Measurements from ENCODE around the gene FBN1.

The FBN1 gene

DNA sequence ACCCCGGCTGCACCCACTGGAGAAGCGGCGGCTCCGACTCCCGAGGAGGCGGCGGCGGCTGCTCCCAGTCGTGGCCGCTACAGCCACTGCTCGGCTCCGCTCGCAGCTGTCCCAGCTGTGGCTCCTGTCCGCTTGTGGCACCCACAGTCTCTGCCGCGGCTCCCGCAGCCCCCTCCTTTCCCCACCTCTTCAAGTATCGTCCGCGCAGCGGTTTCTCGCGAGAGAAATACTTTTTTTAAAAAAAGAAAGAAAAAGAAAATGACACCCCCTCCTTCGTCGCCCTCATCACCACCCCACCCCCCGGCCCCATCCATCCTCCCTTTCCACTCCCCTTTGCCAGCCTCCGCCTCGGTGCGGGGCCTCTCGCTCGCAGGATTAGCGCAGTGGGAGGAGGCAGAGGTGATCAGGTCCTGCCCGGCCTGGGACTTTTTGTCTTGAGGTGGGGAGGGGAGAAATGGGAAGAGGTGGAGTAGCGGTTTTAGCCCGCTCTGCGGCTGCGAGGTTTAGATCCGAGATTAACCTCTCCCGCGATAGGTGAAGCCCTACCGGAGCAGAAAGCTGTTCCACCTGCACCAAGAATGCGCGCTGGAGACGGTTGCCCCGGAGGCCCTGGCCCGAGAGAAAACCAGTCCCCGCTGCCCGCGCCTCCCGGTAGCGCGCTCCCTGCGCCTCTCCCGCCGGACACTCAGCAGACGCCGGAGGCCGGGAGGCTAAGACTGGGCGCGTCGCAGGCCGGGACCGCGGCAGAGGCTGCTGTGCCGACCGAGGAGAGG lies at the start of gene FBN1:
Gene FBN1, minus strand, starts transcription at position 152 of the 773 bp plus-strand sequence. CDS start 940 bp downstream, outside the sequence.
- peak; percentile 13 to 20 for ATAC-seq

DNA sequence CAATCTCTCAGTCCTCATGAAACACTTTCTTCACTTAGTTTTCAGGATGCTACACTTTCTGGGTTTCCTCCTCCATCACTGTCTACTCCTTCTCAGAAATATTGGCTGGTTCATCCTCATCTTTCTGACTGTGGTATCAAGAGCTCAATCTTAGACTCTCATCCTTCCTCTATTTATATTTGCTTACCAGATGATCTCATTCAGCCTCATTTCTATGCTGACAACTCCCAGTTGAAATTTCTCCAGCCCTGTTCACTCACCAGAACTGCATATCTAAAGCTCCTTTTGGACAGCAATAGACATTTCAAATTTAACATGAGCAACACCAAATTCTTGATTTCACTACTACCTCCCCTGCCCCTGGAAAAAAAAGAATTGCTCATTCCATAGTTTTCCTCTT lies 48.0 kb upstream of the FBN1 start:
- ATAC-seq = no peak

DNA sequence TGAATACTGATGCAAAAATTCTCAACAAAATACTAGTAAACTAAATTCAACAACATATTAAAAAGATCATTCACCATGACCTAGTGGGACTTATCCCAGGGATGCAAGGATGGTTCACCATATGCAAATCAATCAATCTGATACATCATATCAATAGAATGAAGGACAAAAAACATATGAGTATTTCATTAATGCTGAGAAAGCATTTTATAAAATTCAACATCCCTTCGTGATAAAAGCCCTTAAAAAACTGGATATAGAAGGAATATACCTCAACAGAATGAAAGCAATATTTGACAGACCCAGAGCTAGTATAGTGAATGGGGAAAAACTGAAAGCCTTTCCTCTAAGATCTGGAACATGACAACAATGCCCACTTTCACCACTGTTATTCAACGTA lies 43.0 kb upstream of the FBN1 start:
- ATAC-seq = no peak

- ATAC-seq = no peak
These were observed 38.7 kb upstream of the FBN1 start for GRCh38 chr15:48683991-48684765.

DNA sequence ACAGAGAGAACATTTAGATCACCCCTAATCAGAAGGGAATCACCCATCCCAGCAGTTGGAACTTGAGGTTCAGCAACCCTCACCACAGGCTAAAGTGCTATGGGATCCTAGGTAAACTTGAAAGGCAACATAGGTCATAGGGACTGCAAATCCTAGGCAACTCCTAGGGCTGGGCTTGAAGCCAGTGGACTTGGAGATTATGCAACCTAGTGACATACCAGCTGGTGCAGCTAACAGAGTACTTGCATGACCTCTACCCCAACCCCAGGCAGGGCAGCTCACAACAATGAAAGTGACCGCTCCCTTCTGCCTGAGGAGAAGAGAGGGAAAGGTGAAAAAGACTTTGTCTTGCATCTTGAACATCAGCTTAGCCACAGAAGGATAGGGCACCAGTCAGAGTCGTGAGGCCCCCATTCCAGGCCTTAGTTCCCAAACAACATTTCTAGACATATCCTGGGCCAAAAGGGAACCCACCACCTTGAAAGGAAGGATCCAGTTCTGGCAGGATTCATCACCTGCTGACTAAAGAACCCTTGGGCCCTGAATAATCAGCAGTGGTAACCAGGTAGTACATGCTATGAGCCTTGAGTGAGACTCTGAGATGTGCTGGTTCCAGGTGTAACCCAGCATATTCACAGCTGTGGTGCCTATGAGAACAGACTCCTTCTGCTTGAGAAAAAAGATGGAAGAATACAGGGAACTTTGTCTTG lies 37.6 kb upstream of the FBN1 start:
- no peak for ATAC-seq

DNA sequence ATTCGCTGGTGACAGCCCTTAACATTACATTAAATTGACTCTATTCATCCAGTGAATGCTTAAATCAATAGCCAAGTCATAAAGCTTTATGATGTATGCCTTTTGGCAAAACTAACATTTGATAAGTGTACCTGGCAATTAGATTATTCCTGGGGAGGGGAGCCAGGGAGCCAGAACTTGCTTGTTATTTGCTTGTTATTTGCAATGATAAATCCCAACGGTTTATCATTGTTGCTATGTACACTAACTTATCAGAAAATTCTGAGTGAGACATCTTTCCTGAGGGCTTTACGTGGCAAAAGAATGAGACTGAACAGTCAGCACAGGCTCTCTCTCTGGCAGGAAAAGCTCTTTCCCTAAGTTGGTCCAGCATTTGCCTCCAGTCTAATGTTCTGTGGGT lies 35.8 kb upstream of the FBN1 start:
- ATAC-seq = no peak

GRCh38 chr15:48680841-48681240 lies 35.3 kb upstream of the FBN1 start:
- ATAC-seq = no peak

- ATAC-seq = no peak
These were observed 34.4 kb upstream of the FBN1 start for GRCh38 chr15:48679952-48680351.

DNA sequence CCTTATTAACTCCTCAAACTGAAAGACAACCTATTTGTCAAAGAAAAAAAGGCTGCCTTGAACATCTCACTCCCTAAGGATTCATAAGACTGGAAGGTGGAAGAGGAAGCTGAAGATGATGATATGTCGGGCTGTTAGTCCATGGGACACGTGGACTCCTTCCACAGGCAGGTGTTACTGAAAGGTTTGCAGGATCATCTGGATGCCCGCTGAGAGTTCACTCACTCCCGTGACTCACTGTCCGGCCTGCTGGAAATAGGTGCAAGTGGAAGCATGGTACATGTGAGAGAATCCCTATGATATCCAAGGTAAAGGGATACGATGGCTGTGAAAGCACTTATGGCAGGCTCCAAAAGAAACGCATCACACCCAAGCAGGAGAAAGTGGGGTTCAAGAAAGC lies 33.3 kb upstream of the FBN1 start:
- no peak for ATAC-seq

DNA sequence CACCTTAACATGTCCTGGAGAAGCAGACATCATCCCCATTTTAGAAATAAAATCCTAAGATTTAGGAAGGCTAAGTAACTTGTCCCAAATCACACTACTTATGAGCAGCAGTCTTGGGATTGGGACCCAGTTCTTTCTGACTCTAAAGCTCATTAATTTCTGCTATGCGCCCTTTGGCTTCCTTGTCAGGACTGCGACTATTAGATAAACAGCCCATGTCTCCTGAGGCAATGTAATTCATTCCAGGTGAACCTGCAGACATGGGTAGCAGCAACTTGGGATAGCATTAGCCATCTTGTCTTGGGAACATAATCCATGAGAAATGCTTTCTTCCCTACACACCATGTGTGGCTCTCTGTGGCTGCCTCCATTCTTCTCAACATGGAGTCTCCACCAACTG lies 32.3 kb upstream of the FBN1 start:
- no peak for ATAC-seq

DNA sequence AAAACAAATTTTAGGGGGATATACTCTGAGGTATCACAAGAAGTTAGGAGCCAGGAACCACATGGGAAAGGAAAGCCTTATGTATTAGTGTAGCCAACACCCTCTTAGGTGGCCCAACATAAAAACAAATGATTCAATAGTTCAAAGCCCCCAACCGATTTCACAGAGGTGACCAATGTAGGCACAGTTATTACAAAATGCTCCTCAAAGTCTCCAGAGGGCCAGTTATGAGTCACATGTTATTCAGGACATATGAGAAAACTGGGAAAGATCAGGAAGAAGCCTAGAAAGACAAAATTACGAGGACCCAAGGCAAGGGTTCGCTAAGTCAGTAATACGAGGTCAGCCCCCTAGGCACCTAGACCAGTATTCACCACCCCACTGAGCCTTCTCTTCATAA lies 29.9 kb upstream of the FBN1 start:
- ATAC-seq = no peak

DNA sequence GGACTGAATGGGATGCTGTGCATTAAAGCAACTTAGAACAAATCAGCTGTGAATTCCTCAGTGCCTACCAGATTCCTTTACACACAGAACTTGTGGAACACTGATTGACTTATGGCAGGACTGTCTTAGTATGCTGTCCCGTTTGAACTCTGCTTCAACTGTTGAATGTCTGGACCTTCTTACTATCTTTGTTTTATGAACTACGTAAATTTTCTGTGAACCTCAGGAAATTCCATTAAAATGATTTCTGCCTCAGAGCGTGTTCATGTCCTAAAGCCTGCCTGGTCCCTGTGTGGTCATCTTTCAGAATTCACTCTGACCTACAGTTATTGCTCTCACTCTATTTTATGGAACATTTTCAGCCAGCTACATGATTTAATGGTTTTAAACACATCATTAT lies 29.4 kb upstream of the FBN1 start:
- no peak for ATAC-seq

DNA sequence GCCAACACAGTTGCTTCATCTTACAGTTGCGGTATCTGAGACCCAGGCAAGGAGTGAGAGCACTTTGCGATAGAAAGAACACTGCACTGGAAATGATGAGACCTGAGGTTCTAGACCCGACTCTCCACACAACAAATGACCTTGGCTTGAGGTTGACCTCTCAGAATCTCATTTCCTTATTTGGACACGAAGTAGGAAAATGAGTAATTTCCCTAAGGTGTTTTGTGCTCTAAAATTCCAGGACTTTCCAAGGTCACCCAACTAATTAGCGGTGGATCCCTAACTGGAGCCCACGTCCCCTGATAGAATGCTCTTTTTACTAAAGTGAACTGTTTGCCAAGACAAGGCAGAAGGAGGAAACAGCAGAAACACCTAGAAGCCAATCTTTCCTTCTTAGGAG lies 26.7 kb upstream of the FBN1 start:
- ATAC-seq = no peak

DNA sequence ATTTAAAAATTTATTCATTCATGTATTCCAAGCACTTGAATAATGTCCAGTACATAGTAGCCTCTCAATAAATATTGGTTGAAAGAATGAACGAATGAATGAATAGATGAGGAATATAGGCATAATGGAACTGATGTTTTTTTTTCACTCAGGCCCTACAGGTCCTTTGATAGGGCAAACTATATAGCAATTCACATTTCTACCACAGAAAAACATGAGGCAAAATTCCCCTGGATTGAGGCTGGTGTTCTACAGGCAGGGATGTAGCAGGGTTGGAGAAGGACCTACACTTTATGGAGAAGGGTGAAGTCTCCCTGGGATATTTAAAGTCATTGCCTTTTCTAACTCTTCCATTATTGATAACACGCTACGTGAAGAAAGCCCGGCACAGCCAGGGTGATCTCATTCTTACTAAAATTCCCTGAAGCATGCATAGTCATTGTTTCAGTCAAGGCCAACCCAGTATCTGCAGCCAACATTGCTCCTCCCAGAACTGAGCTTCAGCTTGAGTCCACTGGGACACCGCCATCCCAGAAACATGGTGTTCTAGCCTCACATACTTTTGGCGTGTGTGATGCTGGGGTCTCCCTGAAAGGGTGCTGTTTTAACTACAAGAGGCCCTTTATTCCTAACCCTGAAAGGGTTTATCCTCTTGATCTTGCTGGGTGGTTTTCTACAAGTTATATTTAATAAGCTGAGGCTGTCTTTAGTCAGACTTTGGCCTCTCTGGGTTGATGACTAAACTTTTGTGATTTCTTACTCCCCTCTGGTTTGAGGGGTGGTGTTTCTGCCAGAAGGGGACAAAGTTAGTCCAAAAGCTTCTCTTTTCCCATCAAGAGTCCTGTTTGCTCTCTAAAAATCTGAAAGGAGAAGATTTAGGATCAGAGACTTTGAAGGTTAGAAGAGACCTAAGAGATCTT lies 25.9 kb upstream of the FBN1 start:
- ATAC-seq = no peak

DNA sequence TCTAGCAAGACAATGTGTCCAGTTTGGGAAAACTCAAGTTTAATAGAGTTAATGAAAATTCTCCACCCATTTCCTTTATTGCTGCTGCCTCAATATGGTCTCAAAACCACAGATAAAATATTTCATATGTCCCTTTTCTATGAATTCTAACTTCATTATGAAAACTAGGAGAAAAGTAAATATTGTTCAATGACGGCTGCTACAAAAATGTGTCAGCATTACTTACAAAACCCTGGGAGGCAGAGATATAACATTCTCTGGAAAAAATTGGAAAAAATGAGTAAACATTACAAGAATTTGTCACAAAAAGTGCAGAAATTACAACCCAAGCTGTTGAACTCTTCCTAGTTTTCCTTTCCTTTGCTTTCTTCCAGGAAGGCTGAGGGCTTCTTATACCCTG lies 22.2 kb upstream of the FBN1 start:
- no peak for ATAC-seq

GRCh38 chr15:48664436-48664835 lies 18.9 kb upstream of the FBN1 start:
- ATAC-seq = no peak

GRCh38 chr15:48657950-48658591 lies 12.6 kb upstream of the FBN1 start:
- no peak for ATAC-seq

- no peak for ATAC-seq
These were observed 9.3 kb upstream of the FBN1 start for GRCh38 chr15:48654801-48655200.

- no peak for ATAC-seq
These were observed 8.6 kb upstream of the FBN1 start for GRCh38 chr15:48653913-48654670.

- no peak for ATAC-seq
These were observed 7.7 kb upstream of the FBN1 start for GRCh38 chr15:48653216-48653615.

DNA sequence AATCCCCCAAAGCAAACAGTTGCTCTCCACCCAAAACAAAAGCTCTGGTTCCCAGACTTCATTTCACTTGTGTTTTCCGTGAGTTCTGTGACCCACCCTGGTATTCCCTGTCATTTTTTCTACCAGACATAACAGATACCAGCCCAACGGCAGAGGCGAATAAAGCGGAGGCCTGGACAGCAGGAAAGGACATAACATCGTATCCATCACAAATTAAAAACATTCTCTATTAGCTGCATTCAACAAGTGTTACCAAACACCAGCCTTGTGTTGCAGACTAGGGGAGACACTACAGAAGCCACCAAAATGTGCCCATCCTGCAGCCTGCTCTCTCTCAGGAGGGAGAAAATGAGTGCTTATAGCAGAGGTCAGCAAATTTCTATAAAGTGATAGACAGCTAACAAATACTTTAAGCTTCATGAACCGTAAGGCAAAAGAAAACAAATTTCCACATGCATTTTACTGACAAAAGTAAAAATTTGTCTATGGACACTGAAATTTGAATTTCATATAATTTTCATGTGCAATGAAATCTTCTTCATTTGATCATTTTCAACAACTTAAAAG lies 7.1 kb upstream of the FBN1 start:
- no peak for ATAC-seq
